RWPE1 (cell line): ENCODE data around the gene UBE2O.
A peak's percentile ranks its signal among the peaks of the same experiment; 100 is the strongest.

Source experiments
- CTCF ChIA-PET: fragments of 350-600 bp; sonication (Branson Sonifier 250); formaldehyde crosslinking; extraction: SDS; loops from one replicate; lab custom pipeline; 2021; lab: Yijun Ruan, JAX
- POLR2A ChIA-PET: fragments of 400-600 bp; formaldehyde crosslinking; extraction: SDS; loops from one replicate; lab custom pipeline; 2020; ENCODE audit warnings: antibody characterized with exemption; ENCODE audit not compliant: low non-redundant PET; lab: Yijun Ruan, JAX
- DNase-seq: peaks from one replicate; pipeline ENCODE4 v3.0.0; 2012; ENCODE audit warnings: low spot score
- H3K27ac ChIP-seq: fragments of 450-650 bp; 2 replicates; pipeline ENCODE4 v1.5.1; 2017
- TF ChIP-seq, protein P1 (sequence below): fragments of 450-650 bp; conservative IDR thresholded peaks from 2 replicates; pipeline ENCODE4 v1.5.1; 2017; ENCODE audit warnings: low read depth, mild to moderate bottlenecking

Gene UBE2O

DNA sequence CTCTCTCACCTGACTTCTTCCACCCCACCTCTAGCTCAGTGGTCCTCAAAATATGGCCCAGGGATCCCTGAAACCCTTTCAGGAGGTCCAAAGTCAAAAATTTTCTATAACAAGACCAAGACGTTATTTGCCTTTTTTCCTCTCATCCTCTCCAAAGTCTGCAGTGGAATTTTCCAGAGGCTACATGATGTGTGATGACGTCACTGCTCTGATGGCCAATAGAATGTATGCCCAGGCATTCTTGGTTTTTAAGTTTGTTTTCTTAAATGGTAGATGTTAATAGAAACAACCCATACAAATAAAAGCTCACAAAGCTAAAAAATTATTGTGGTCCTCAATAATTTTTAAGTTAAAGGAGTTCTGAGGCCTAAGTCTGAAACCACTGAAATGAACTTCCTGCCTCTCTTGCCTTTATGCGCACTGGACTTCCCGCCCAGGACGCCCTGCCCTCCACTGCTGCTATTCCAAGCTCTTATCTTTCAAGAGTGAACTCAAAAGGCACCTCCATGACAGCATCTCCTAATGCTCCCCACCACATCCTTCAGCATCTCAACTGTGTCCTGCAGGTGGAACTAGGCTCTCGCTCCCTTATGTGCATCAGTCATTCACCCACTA lies 13.5 kb downstream of the UBE2O start:
- no peak overlapping the region for H3K27ac ChIP-seq
- POLR2A ChIA-PET, result no interaction called here
- DNase-seq, result no peak
- CTCF ChIA-PET, result no interaction called here
- TF ChIP-seq, protein P1, sequence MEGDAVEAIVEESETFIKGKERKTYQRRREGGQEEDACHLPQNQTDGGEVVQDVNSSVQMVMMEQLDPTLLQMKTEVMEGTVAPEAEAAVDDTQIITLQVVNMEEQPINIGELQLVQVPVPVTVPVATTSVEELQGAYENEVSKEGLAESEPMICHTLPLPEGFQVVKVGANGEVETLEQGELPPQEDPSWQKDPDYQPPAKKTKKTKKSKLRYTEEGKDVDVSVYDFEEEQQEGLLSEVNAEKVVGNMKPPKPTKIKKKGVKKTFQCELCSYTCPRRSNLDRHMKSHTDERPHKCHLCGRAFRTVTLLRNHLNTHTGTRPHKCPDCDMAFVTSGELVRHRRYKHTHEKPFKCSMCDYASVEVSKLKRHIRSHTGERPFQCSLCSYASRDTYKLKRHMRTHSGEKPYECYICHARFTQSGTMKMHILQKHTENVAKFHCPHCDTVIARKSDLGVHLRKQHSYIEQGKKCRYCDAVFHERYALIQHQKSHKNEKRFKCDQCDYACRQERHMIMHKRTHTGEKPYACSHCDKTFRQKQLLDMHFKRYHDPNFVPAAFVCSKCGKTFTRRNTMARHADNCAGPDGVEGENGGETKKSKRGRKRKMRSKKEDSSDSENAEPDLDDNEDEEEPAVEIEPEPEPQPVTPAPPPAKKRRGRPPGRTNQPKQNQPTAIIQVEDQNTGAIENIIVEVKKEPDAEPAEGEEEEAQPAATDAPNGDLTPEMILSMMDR, result no peak

DNA sequence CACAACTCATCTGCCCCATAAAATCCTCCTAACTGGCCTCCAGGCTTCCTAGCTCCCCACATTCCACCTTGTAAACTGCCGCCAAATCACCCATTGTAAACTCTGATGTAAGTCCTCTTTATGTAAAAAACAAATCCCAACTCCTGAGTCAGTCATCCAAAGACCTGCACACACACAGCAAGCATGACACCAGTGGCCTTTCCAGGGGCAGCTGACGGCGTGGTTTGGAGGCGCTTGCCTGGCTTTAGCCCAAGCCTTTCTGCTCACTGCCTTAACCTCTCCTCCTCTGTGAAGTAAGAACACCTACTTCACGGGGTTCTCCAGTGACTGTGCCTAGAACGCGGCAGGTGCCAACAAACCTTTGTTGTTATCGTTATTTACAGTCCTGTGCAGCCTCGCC lies 14.0 kb downstream of the UBE2O start:
- ChIA-PET CTCF (interaction anchor here (0.7 kb wide), 1 partner anchor 73 kb away, joined by 3 read pairs; no protein-coding TSS in a partner anchor), POLR2A (no interaction called here)
- no peak for DNase-seq
- TF ChIP-seq, protein P1, result no peak
- no peak overlapping the region for H3K27ac ChIP-seq

DNA sequence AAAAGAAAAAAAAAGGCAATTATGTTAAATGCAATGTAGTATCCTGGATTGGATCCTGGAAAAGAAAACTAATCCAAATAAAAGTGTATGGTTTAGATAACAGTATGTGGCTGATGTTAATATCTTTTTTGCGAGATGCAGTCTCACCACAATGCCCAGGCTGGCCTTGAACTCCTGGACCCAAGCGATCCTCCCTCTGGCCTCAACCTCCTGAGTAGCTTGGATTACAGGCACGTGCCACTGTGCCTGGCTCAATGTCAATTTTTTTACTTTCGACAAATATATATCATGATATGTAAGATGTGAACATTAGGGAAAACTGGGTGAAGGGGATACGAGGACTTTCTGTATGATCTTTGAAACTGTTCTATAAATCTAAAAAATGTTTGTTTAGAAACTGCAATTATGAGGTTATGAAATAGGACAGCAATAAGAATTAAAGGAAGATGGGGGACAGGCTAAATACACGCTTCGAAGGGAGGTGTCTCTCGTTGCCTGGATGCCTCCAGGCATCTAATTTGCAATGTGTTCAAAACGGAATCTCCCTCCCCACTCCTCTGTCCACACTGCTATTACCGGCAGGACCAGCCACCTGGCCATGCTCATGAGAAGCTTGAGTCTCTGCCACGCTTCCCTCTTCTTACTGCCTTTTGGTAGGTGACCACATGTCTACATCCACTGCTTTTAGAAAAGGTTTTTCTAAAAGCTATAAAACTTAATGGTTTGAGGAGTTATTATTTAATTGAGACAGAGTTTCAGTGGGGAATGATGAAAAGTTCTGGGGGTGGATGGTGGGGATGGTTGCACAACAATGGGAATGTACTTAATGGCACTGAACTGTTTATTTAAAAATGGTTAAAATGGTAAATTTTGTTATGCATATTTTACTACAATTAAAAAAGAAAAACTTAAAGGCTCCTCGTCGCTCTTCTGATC lies 15.2 kb downstream of the UBE2O start:
- no peak overlapping the region for H3K27ac ChIP-seq
- ChIA-PET POLR2A (no interaction called here), CTCF (no interaction called here)
- DNase-seq, result no peak
- TF ChIP-seq, protein P1, result no peak

DNA sequence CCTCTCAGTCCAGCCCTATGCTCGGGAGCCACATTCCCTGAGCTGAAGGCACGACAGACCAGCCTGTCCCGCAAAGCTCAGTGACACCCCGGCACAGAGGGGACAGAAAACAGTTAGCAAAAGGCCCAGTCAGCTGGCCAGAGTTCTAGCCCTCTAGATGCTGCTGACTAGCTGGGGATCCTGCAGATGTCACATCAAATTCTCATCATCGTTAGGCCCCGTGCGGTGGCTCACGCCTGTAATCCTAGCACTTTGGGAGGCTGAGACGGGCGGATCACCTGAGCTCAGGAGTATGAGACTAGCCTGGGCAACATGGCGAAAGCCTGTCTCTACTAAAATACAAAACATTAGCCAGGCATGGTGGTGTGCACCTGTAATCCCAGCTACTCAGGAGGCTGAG lies 17.2 kb downstream of the UBE2O start:
- peak overlapping the region; percentile 9; the same call in 1 of the 2 replicates for H3K27ac ChIP-seq
- TF ChIP-seq, protein P1, result no peak
- no peak for DNase-seq
- POLR2A ChIA-PET, result no interaction called here
- CTCF ChIA-PET, result no interaction called here

DNA sequence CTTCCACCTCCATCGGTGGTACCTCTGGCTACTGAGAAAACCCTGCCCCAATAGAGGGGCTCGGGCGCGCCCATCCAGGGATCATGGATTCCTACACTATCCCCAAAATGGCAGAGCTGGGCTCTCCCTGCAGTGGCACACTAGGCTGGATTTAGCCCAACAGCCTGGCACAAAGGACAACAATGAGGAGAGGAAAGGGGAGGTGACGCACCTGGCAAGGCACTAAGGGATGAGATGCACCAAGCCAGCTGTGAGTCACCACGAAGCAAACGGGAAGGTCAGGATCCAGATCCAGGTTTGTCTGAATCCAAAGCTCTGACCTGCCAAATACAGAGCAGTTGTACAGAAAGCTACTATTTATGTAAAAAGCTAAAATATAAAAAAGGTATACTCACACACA lies 18.1 kb downstream of the UBE2O start:
- no peak overlapping the region for H3K27ac ChIP-seq
- ChIA-PET POLR2A (no interaction called here), CTCF (interaction anchor here (0.6 kb wide), 2 partner anchors 17 to 256 kb away, joined by 3 to 5 read pairs; no protein-coding TSS in a partner anchor)
- TF ChIP-seq, protein P1, result no peak
- no peak for DNase-seq

DNA sequence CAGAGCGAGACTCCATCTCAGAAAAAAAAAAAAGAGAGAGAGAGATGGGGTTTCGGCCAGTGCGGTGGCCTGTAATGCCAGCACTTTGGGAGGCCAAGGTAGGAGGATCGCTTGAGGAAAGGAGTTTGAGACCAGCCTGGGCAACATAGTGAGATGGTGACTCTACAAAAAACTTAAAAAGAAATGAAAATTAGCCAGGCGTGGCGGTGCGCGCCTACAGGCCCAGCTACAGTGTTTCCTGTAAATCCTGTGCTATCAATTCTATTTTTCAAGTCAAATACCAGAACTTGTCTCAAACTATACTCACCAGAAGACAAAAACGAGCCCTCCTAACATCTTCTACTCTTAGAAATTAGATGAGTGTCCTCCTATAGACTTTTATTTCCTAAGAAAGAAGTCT lies 19.3 kb downstream of the UBE2O start:
- CTCF ChIA-PET, result no interaction called here
- POLR2A ChIA-PET, result no interaction called here
- no peak for DNase-seq
- TF ChIP-seq, protein P1, result no peak
- H3K27ac ChIP-seq, result no peak overlapping the region
